Panc1 (cell line): Measurements from ENCODE around the gene SHISA7. TPM values are rescaled to one million over a fixed set of nuclear protein-coding genes. Genes with fewer than 3 reads are reported as not detected.

Experiments used
- ATAC-seq: fragments of 200-7000 bp; cut with Tn5 transposase; 2 replicates; pipeline ENCODE4 v1.9.1; 2020; ENCODE audit warnings: mild to moderate bottlenecking, moderate library complexity
- BruUV-seq: library from RNA; stranded (reverse); fragments of 400-500 nt; replicated peaks from 2 replicates; lab custom pipeline; 2021; lab: Mats Ljungman, UMichigan
- CTCF ChIA-PET: fragments of 300-600 bp; sonication (Branson Sonifier 250); formaldehyde crosslinking; loops from one replicate; lab custom pipeline; 2022; ENCODE audit warnings: antibody characterized with exemption; lab: Charles Lee
- POLR2A ChIA-PET: fragments of 300-600 bp; sonication (Branson Sonifier 250); formaldehyde crosslinking; loops from one replicate; lab custom pipeline; 2022; ENCODE audit warnings: antibody characterized with exemption; lab: Charles Lee
- DNase-seq: peaks from one replicate; pipeline ENCODE4 v3.0.0-alpha.2; 2010; ENCODE audit warnings: low read depth, low spot score
- H3K27ac ChIP-seq: 2 replicates; pipeline ENCODE4 v1.5.1; 2011; ENCODE audit warnings: mild to moderate bottlenecking, low read length, inconsistent platforms
- H3K27me3 ChIP-seq: fragments of 200-500 bp; sonication (Bioruptor generic); 2 replicates; pipeline ENCODE4 v1.6.0; 2014; ENCODE audit warnings: low read length, inconsistent platforms; ENCODE audit not compliant: control insufficient read depth, insufficient read depth
- H3K36me3 ChIP-seq: fragments of 200-500 bp; sonication (Bioruptor generic); 2 replicates; pipeline ENCODE4 v1.5.1; 2014; ENCODE audit warnings: inconsistent platforms, mild to moderate bottlenecking, low read length, moderate library complexity; ENCODE audit not compliant: control insufficient read depth, insufficient read depth
- H3K4me1 ChIP-seq: 2 replicates; pipeline ENCODE4 v1.5.1; 2011; ENCODE audit warnings: inconsistent platforms, mild to moderate bottlenecking, low read length, moderate library complexity; ENCODE audit not compliant: control insufficient read depth, insufficient read depth
- H3K4me3 ChIP-seq, 2 experiments: 2 replicates each; pipeline ENCODE4 v1.5.1; 2011 to 2012; ENCODE audit warnings: low read depth in 2 of 2, low read length in 2 of 2, mild to moderate bottlenecking in 2 of 2, inconsistent platforms in 1 of 2, moderate library complexity in 1 of 2
- H3K9me3 ChIP-seq: fragments of 200-500 bp; sonication (Bioruptor generic); 2 replicates; pipeline ENCODE4 v1.5.1; 2014; ENCODE audit warnings: low read depth, mild to moderate bottlenecking, inconsistent platforms, low read length, moderate library complexity; ENCODE audit not compliant: control insufficient read depth, insufficient read depth
- CTCF ChIP-seq: fragments of 450-650 bp; IDR thresholded peaks from 2 replicates; pipeline ENCODE4 v1.5.1; 2017; ENCODE audit warnings: mild to moderate bottlenecking
- POLR2AphosphoS5 ChIP-seq: IDR thresholded peaks from 2 replicates; pipeline ENCODE4 v1.6.1; 2012; ENCODE audit warnings: mild to moderate bottlenecking, low read depth, low read length, moderate library complexity
- REST ChIP-seq, 2 experiments: IDR thresholded peaks; 2 replicates each; pipeline ENCODE4 v1.6.1; 2011 to 2012; ENCODE audit warnings: low read depth in 2 of 2, control low read depth in 1 of 2, low read length in 1 of 2, mild to moderate bottlenecking in 1 of 2, moderate library complexity in 1 of 2; ENCODE audit not compliant: insufficient read depth in 1 of 2
- SIN3A ChIP-seq: IDR thresholded peaks from 2 replicates; pipeline ENCODE4 v1.6.1; 2012; ENCODE audit warnings: low read depth, mild to moderate bottlenecking, low read length, moderate library complexity, borderline replicate concordance; ENCODE audit not compliant: insufficient read depth
- TCF7L2 ChIP-seq: IDR thresholded peaks from 2 replicates; pipeline ENCODE4 v1.6.1; 2011; ENCODE audit warnings: mild to moderate bottlenecking, low read depth, low read length, inconsistent platforms
- in situ Hi-C: cut with HindIII; loops from 2 replicates; pipeline ENCODE4 v1.10.0; 2016; ENCODE audit warnings: low sequenced_read_pairs, low pct_unique_long_range_greater_than_20kb
- intact Hi-C: fragments of 100-400 bp; cut with micrococcal nuclease; formaldehyde crosslinking; loops from one replicate; pipeline ENCODE4 v1.10.0; 2022; ENCODE audit not compliant: unreplicated experiment
- total RNA-seq: library from RNA; stranded (reverse); gene quantifications from one replicate; pipeline ENCODE4 v1.2.1, GENCODE V29; 2021; ENCODE audit not compliant: unreplicated experiment

Gene SHISA7
- total RNA-seq, 1 experiment from 2014 or later, result 0.03 TPM

- intact Hi-C loops, result no loop called here
- Histone ChIP-seq H3K27me3 (no peaks in the 10 kb centered on the region), H3K36me3 (no peaks in the 10 kb centered on the region), H3K27ac (peak overlapping the region; percentile 72), H3K9me3 (no peaks in the 10 kb centered on the region), H3K4me3 (no peak overlapping the region), H3K4me1 (peaks cover 45% of the 10 kb centered on the region)
- in situ Hi-C loops, result no loop called here
- no peak for ATAC-seq
- no peak for TF ChIP-seq TCF7L2
- no peak for TF ChIP-seq REST (IDR thresholded peaks at IDR 0.05; ENCODE audit: insufficient read depth in 1 of 2, low read depth in 2 of 2, low read length in 1 of 2)
- TF ChIP-seq POLR2AphosphoS5, result no peak
- no peak for TF ChIP-seq SIN3A
- no peak for TF ChIP-seq CTCF
- DNase-seq, result no peak
- CTCF ChIA-PET, result interaction anchor here (0.8 kb wide), 1 partner anchor 12 kb away, joined by 3 read pairs; the partner anchor contains the start of gene NAT14
- POLR2A ChIA-PET, result interaction anchor here (1.0 kb wide), 1 partner anchor 12 kb away, joined by 3 read pairs; the partner anchor contains the start of gene ISOC2
- BruUV-seq, result no TSS peak
These were observed 30.3 kb upstream of the SHISA7 start for GRCh38 chr19:55473225-55474012.

GRCh38 chr19:55472463-55472862 lies 29.4 kb upstream of the SHISA7 start:
- no peak for DNase-seq
- Histone ChIP-seq H3K4me1 (peaks cover 42% of the 10 kb centered on the region), H3K36me3 (no peaks in the 10 kb centered on the region), H3K27ac (peak overlapping the region; percentile 72; the same call in 1 of the 2 replicates), H3K9me3 (no peaks in the 10 kb centered on the region), H3K27me3 (no peaks in the 10 kb centered on the region), H3K4me3 (no peak overlapping the region)
- TF ChIP-seq REST (IDR thresholded peaks at IDR 0.05; ENCODE audit: insufficient read depth in 1 of 2, low read depth in 2 of 2, low read length in 1 of 2) (no peak), POLR2AphosphoS5 (no peak), TCF7L2 (no peak), CTCF (no peak), SIN3A (no peak)
- ATAC-seq, result no peak
- ChIA-PET POLR2A (no interaction called here), CTCF (no interaction called here)
- in situ Hi-C loops (no loop called here), intact Hi-C loops (no loop called here)
- BruUV-seq, result no TSS peak
